A673 (cell line): ENCODE data around the gene SNX33. TPM values are rescaled to one million over a fixed set of nuclear protein-coding genes. Genes with fewer than 3 reads are reported as not detected.

Experiments
- BruUV-seq: library from RNA; stranded (reverse); fragments of 400-500 nt; replicated peaks from 2 replicates; lab custom pipeline; 2021; lab: Mats Ljungman, UMichigan
- CTCF ChIA-PET: fragments of 300-600 bp; sonication (Branson Sonifier 250); formaldehyde crosslinking; loops from one replicate; lab custom pipeline; 2022; ENCODE audit warnings: antibody characterized with exemption; lab: Charles Lee
- POLR2A ChIA-PET: fragments of 300-600 bp; sonication (Branson Sonifier 250); formaldehyde crosslinking; loops from one replicate; lab custom pipeline; 2022; ENCODE audit warnings: antibody characterized with exemption; ENCODE audit not compliant: low non-redundant PET; lab: Charles Lee
- DNase-seq: peaks from one replicate; pipeline ENCODE4 v3.0.0-alpha.2; 2015; ENCODE audit warnings: low spot score
- H3K27ac ChIP-seq: fragments of 200-600 bp; sonication (generic); 2 replicates; pipeline ENCODE4 v1.5.1; 2016; ENCODE audit warnings: mixed run types, low read depth, mild to moderate bottlenecking, mixed read lengths, antibody characterized with exemption, low read length; ENCODE audit not compliant: poor library complexity, severe bottlenecking
- H3K27me3 ChIP-seq: fragments of 200-600 bp; sonication (generic); replicated peaks from 2 replicates; pipeline ENCODE4 v1.6.1; 2017; ENCODE audit warnings: mixed run types, low read depth, mild to moderate bottlenecking, mixed read lengths, antibody characterized with exemption, low read length; ENCODE audit not compliant: insufficient read depth, poor library complexity
- H3K36me3 ChIP-seq: fragments of 200-600 bp; sonication (generic); 2 replicates; pipeline ENCODE4 v1.6.1; 2016; ENCODE audit warnings: mixed run types, mild to moderate bottlenecking, mixed read lengths, antibody characterized with exemption, low read length; ENCODE audit not compliant: insufficient read depth, poor library complexity, severe bottlenecking
- H3K4me1 ChIP-seq: fragments of 200-600 bp; sonication (generic); 2 replicates; pipeline ENCODE4 v1.6.1; 2017; ENCODE audit warnings: mixed run types, mild to moderate bottlenecking, mixed read lengths, antibody characterized with exemption, low read length; ENCODE audit not compliant: insufficient read depth, poor library complexity, severe bottlenecking
- H3K4me3 ChIP-seq: fragments of 200-600 bp; sonication (generic); 2 replicates; pipeline ENCODE4 v1.5.1; 2016; ENCODE audit warnings: low read depth, mixed run types, mild to moderate bottlenecking, mixed read lengths, low read length; ENCODE audit not compliant: poor library complexity, severe bottlenecking
- H3K9me3 ChIP-seq: fragments of 200-600 bp; sonication (generic); 2 replicates; pipeline ENCODE4 v1.6.1; 2016; ENCODE audit warnings: mixed run types, low read depth, mild to moderate bottlenecking, mixed read lengths, antibody characterized with exemption, low read length; ENCODE audit not compliant: poor library complexity, severe bottlenecking
- CTCF ChIP-seq: fragments of 300-800, 200-600 bp; sonication (generic); conservative IDR thresholded peaks from 2 replicates; pipeline ENCODE4 v1.5.1; 2017; ENCODE audit warnings: low read depth, mild to moderate bottlenecking, antibody characterized with exemption, low read length, moderate library complexity, mixed read lengths
- EZH2 ChIP-seq: fragments of 200-600 bp; sonication (generic); IDR thresholded peaks from 2 replicates; pipeline ENCODE4 v1.6.1; 2017; ENCODE audit warnings: borderline replicate concordance, low read depth, mild to moderate bottlenecking, mixed read lengths, antibody characterized with exemption, low read length; ENCODE audit not compliant: poor library complexity, severe bottlenecking
- intact Hi-C: fragments of 100-400 bp; cut with micrococcal nuclease; formaldehyde crosslinking; loops from one replicate; pipeline ENCODE4 v1.10.0; 2022; ENCODE audit not compliant: unreplicated experiment
- total RNA-seq: library from RNA; stranded (reverse); gene quantifications from 2 replicates; pipeline ENCODE4 v1.2.3, GENCODE V29; 2021

SNX33 gene
- total RNA-seq, 1 experiment from 2014 or later: 3.4 TPM

GRCh38 chr15:75695634-75696310, 48.1 kb downstream of the SNX33 start:
- Histone ChIP-seq H3K4me1 (peaks cover 13% of the 10 kb centered on the region), H3K9me3 (no peaks in the 10 kb centered on the region), H3K27me3 (no peaks in the 10 kb centered on the region), H3K27ac (no peak overlapping the region), H3K36me3 (no peaks in the 10 kb centered on the region), H3K4me3 (no peak overlapping the region)
- no TSS peak for BruUV-seq
- CTCF ChIA-PET: no interaction called here
- intact Hi-C loops: no loop called here
- POLR2A ChIA-PET: no interaction called here
- TF ChIP-seq EZH2: no peak
- TF ChIP-seq CTCF: no peak
- no peak for DNase-seq

GRCh38 chr15:75696311-75696720, 48.6 kb downstream of the SNX33 start:
- TF ChIP-seq EZH2 (no peak), CTCF (no peak)
- peaks cover 13% of the 10 kb centered on the region for H3K4me1 ChIP-seq
- H3K27me3 ChIP-seq: no peaks in the 10 kb centered on the region
- POLR2A ChIA-PET: no interaction called here
- H3K27ac ChIP-seq: no peak overlapping the region
- intact Hi-C loops: no loop called here
- CTCF ChIA-PET: no interaction called here
- H3K9me3 ChIP-seq: no peaks in the 10 kb centered on the region
- H3K36me3 ChIP-seq: no peaks in the 10 kb centered on the region
- BruUV-seq: no TSS peak
- no peak for DNase-seq
- H3K4me3 ChIP-seq: no peak overlapping the region

- H3K36me3 ChIP-seq: no peaks in the 10 kb centered on the region
- intact Hi-C loops: no loop called here
- H3K9me3 ChIP-seq: no peaks in the 10 kb centered on the region
- H3K4me1 ChIP-seq: peaks cover 13% of the 10 kb centered on the region
- no TSS peak for BruUV-seq
- no peak for DNase-seq
- ChIA-PET CTCF (no interaction called here), POLR2A (no interaction called here)
- no peak overlapping the region for H3K4me3 ChIP-seq
- TF ChIP-seq CTCF: no peak
- TF ChIP-seq EZH2: no peak
- no peak overlapping the region for H3K27ac ChIP-seq
- H3K27me3 ChIP-seq: no peaks in the 10 kb centered on the region
Observed at GRCh38 chr15:75696854-75697259, 49.1 kb downstream of the SNX33 start.
